Brain pericyte (primary cell): ENCODE data around the gene MPC2.
"Not testable (repeated sequence)": the region's sequence is repeated elsewhere in the genome, so short reads cannot be mapped to it uniquely, and the experiment has no call there.

Experiments
- DNase-seq: peaks from one replicate; pipeline ENCODE4 v3.0.0-alpha.2; 2012; ENCODE audit warnings: low read depth, low spot score

Gene MPC2

GRCh38 chr1:167934426-167935215 lies 2.3 kb downstream of the MPC2 start:
- no peak for DNase-seq

GRCh38 chr1:167933788-167934187 lies 3.1 kb downstream of the MPC2 start:
- no peak for DNase-seq

DNA sequence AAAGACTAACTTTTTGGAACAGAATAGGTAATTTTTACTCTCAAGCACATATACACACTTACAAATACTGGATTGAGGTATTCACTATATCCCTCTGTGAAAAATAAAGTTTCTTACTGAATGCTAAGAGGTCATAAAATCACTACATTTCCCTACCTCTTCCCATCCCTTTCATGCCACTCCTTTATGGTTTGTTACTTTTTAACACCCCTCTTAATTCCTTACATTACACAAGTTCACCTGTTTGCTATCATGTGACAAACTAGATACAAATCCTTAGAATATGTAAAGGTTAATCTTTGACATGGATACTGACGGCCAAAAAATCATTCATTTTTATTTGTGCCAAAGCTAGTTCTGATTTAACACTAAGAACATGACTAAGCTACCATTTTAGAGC lies 7.1 kb downstream of the MPC2 start:
- DNase-seq = no peak

DNA sequence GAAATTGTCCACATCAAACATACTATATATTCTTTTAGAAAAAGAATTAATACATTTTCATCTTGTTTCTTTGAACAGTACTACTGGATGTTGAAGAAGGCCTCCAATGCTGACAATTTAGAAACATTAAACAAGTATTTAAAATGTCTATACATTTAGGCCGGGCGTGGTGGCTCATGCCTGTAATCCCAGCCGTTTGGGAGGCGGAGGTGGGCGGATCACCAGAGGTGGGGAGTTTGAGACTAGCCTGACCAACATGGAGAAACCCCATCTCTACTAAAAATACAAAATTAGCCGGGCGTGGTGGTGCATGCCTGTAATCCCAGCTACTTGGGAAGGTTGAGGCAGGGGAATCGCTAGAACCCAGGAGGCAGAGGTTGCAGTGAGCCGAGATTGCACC lies 8.0 kb downstream of the MPC2 start:
- DNase-seq = not testable (repeated sequence)

DNA sequence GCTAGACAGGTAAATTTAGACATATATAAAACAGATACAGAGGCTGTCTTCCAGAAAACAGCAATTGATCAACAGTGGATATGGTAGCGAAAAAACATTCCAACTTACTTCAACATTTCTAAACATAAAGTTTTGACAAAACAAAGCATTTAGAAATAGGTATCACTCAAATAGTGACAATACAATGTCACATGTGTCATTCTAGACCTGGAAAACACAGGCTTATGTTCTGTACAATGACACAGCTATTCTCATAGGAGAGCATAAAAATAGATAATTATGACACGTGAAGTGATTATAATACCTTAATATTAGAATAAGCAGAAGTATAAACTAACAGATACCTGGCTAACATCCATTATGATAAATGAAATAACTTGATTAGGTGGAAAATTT lies 8.4 kb downstream of the MPC2 start:
- no peak for DNase-seq

GRCh38 chr1:167927046-167927754 lies 9.7 kb downstream of the MPC2 start:
- DNase-seq = no peak

DNA sequence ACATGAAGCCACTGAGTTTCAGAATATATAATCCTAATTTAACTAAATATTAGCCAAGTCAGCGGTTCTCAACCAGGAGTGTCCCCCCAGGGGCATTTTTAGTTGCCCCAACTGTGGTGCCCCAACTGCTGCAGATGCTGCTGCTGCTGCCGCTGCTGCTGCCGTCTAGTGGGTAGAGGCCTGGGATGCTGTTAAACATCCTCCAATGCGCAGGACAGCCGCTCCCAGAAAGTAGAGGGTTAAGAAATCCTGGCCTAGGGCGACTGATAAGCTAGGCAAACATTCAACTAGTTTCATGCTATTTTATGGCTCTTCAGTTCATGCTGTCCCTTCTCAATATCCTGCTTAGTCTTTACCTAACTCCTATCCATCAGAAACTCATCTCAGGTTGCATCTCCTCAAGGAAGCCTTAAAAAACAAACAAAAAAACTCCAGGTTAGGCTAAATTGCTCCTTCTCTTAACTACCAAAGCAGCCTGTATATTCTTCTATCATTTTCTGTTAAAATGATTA lies 10.3 kb downstream of the MPC2 start:
- DNase-seq = no peak

- DNase-seq = no peak
These were observed 12.2 kb downstream of the MPC2 start for GRCh38 chr1:167924543-167925231.

DNA sequence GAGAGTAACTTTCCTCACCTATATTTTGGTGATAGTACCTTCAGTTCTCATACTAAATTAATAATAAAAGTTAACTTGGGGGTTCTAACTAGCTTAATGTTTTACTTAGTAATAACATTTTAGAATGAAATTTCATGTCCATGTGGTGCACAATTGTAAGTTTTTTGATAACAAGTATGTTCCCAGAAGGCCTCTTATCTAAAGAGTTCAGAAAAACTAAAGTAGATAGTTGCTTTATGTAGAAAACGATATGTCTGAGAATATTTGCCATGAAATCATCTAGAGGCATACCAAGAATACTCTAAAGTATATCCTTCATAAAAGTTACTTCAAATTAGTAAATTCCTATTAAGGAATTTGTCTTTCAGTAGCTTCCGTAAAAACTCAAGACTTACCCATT lies 12.8 kb downstream of the MPC2 start:
- no peak for DNase-seq

DNA sequence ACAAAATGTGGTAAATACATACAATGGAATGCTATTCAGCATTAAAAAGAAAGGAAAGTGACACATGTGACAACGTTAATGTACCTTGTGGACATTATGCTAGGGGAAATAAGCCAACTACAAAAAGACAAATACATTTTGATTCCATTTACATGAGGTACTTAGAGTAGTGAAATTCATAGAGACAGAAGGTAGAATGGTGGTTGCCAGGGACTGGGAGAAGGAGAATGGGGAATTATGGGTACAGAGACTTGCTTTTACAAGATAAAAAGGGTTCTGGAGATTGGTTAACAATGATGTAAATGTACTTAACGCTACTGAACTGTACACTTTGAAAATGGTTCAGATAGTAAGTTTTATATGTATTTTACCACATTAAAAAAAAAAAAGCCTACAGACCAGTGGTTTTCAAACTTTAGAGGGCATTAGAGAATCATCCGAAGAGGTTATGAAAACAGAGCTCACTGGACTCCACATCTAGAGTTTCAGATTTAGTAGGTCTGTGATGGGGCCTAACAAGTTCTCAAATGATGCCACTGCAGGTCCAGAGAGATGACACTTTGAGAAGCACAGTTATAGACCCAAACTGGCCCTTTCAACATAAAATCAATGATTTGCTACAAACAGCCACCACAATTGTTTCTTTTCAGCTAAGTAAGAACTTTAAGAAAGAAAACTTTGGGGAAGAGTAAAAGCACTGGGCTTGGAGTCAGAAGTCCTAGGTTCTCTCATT lies 13.4 kb downstream of the MPC2 start:
- no peak for DNase-seq

DNA sequence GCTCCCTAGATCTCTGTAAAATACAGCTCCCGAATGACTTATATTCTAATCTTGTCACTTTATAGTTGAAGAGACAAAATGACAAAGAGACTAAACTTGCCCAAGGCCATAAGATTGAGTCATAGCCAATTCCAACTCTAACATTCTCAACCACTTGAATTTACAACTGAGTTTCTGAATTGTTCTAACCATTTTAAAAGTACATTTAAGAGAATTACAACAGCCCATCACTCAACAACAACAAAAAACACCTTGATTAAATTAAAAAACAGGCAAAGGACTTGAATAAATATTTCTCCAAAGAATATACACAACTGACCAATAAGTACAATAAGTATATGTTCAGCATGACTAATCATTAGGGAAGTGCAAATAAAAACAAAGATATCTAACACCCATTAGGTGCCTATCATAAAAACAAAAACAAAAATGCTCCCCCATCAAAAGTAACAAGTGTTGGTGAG lies 14.2 kb downstream of the MPC2 start:
- no peak for DNase-seq

DNA sequence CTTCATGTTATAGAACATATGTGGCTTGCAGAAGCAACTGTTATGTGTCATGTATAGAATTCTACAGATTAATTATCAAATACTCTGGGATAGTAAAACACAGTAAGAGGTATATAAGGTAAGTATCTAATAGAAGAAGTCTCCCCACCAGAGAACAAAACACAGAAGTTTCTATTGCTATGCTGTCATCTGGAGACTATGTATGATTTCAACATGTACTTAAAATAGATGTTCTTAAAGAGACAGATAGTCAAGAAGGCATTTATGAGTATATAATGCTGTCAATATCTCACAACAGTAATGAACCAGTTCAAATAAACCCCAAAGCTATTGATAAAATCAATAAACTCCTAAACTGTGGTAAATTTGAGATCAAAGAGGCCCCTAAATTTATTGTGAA lies 14.8 kb downstream of the MPC2 start:
- no peak for DNase-seq

GRCh38 chr1:167916766-167917511 lies 19.9 kb downstream of the MPC2 start:
- no peak for DNase-seq

- no peak for DNase-seq
These were observed 21.3 kb downstream of the MPC2 start for GRCh38 chr1:167915569-167915968.

DNA sequence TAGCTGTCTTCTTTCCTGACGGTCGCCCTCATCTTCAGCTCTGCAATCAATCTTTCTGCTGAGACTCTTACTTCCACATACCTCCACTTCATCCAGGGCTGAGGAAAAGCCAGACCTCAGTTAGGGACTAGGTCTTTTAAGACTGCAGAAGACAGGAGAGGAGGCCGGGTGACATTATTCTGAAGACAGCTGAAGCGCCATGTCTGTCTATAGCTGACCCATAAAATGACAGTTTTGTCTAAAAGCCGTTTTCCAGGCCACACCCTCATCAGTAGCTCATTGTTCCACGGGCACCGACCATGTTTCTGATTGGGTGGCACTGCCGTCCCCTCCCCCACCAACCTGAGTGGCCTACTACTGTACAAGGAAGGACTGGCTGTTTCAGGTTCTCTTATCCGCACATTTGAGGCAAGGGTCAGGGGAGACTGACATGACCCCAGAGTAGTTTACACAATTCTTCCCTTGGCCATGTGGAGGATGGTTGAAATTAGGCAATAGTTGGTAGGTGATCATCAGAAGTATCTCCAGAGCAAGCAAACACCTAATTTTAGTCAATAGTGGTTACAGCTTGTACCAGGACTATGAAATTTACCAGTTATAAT lies 22.9 kb downstream of the MPC2 start, which contains the start of gene ADCY10:
Gene ADCY10, minus strand, starts transcription at position 240 of the 602 bp plus-strand sequence. CDS start 8,994 bp downstream, outside the sequence.
- no peak for DNase-seq

DNA sequence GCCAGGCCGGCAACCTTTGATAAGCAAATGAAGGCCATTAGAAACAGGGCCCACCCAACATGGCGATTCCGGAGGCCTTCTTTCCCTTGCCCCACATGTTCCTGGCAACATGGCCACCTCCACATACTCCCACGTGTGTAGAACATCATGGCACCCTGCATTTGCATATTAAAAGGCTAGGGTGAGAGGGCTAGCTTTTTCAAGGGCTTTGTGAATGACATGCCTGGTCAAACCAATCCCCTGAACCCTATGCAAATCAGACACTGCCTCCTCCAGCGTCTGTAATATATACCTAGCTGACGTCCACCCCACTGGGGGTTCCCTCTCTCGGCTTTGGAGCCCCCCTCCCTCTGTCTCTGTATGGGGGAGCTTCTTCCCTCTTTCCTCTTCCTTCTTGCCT lies 24.6 kb downstream of the MPC2 start:
- no peak for DNase-seq

- no peak for DNase-seq
These were observed 25.5 kb downstream of the MPC2 start for GRCh38 chr1:167911413-167911812.

GRCh38 chr1:167910530-167910929 lies 26.3 kb downstream of the MPC2 start:
- DNase-seq = no peak

GRCh38 chr1:167909691-167910180 lies 27.1 kb downstream of the MPC2 start:
- DNase-seq = no peak

DNA sequence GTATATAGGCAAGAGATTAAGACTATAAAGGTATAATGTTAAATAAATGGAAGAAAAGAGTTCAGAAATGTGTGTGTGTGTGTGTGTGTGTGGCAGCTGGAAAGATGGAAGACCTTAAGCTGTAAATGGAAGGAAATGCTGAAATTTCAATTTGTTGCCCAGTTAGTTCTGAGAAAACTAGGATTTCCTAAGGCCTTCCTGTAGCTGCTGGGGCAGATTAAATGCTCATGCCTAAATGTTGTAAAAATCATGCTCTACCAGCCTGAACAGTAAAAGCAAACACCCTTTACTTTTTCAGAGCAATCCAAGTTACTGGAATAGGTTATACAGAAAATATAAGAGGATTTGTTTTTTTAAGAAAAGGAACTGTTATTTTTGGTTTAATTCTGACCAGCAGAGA lies 31.2 kb downstream of the MPC2 start:
- DNase-seq = no peak
